ENCODE data around the gene ZCCHC2. TPM values are rescaled to one million over a fixed set of nuclear protein-coding genes. Genes with fewer than 3 reads are reported as not detected.

The ZCCHC2 gene
- total RNA-seq, 4 donors from 2014 or later = 22.1 to 37.9 (median 32.0) TPM

GRCh38 chr18:62596145-62597005 lies 73.5 kb downstream of the ZCCHC2 start:
- in situ Hi-C loops (cut with MboI; ENCODE audit: low sequenced_read_pairs in 4 of 4) = loop anchor here in 3 of 4 donors (25.0 kb wide), 2 partner anchors 391 to 409 kb away; partner anchors contain the start of genes PIGN (in 1 of the 3) and RELCH (in 1 of the 3)
- no peaks in the 10 kb centered on the region for H3K36me3 ChIP-seq
- peak overlapping the region; percentile 29 to 56 (median 46) for H3K4me3 ChIP-seq
- intact Hi-C loops (cut with DNase I; ENCODE audit: low total_unique reads) = no loop called here
- no peak overlapping the region for H3K27ac ChIP-seq
- peaks cover 4 to 17% of the 10 kb centered on the region in 2 donors for H3K4me1 ChIP-seq
- H3K27me3 ChIP-seq = peaks cover 28 to 47% (median 36%) of the 10 kb centered on the region in 3 donors
- DNase-seq (no peak), ATAC-seq (no peak)
- TF ChIP-seq CTCF (IDR thresholded peaks at IDR 0.05 in 4 of 5, conservative IDR thresholded peaks at IDR 0.05 in 1 of 5) (no peak), POLR2A (IDR thresholded peaks at IDR 0.05) (no peak)
- no peaks in the 10 kb centered on the region for H3K9me3 ChIP-seq

- no peak for DNase-seq
- H3K9me3 ChIP-seq = no peaks in the 10 kb centered on the region
- H3K27me3 ChIP-seq = peaks cover 23 to 44% (median 33%) of the 10 kb centered on the region in 3 donors
- H3K36me3 ChIP-seq = no peaks in the 10 kb centered on the region
- no peak overlapping the region for H3K27ac ChIP-seq
- intact Hi-C loops (cut with DNase I; ENCODE audit: low total_unique reads) = no loop called here
- no peak overlapping the region for H3K4me3 ChIP-seq
- ATAC-seq = no peak
- peaks cover 0 to 5% of the 10 kb centered on the region in 2 donors for H3K4me1 ChIP-seq
- TF ChIP-seq POLR2A (IDR thresholded peaks at IDR 0.05) = no peak
- TF ChIP-seq CTCF (IDR thresholded peaks at IDR 0.05 in 4 of 5, conservative IDR thresholded peaks at IDR 0.05 in 1 of 5) = no peak
- in situ Hi-C loops (cut with MboI; ENCODE audit: low sequenced_read_pairs in 4 of 4) = no loop called here
Observed at GRCh38 chr18:62601871-62602270, 79.0 kb downstream of the ZCCHC2 start.

GRCh38 chr18:62602706-62603105 lies 79.9 kb downstream of the ZCCHC2 start:
- Histone ChIP-seq H3K36me3 (no peaks in the 10 kb centered on the region), H3K27ac (no peak overlapping the region), H3K9me3 (no peaks in the 10 kb centered on the region), H3K27me3 (peaks cover 16 to 36% (median 27%) of the 10 kb centered on the region in 3 donors), H3K4me1 (no peaks in the 10 kb centered on the region), H3K4me3 (no peak overlapping the region)
- no peak for TF ChIP-seq POLR2A (IDR thresholded peaks at IDR 0.05)
- intact Hi-C loops (cut with DNase I; ENCODE audit: low total_unique reads) = no loop called here
- no peak for ATAC-seq
- in situ Hi-C loops (cut with MboI; ENCODE audit: low sequenced_read_pairs in 4 of 4) = no loop called here
- no peak for DNase-seq

- ATAC-seq (no peak), DNase-seq (no peak)
- Histone ChIP-seq H3K9me3 (no peaks in the 10 kb centered on the region), H3K27me3 (peaks cover 11 to 31% (median 27%) of the 10 kb centered on the region in 3 donors), H3K36me3 (no peaks in the 10 kb centered on the region), H3K27ac (no peak overlapping the region), H3K4me3 (no peak overlapping the region), H3K4me1 (no peaks in the 10 kb centered on the region)
- TF ChIP-seq POLR2A (IDR thresholded peaks at IDR 0.05) (no peak), CTCF (IDR thresholded peaks at IDR 0.05 in 4 of 5, conservative IDR thresholded peaks at IDR 0.05 in 1 of 5) (no peak)
- in situ Hi-C loops (cut with MboI; ENCODE audit: low sequenced_read_pairs in 4 of 4) = no loop called here
- intact Hi-C loops (cut with DNase I; ENCODE audit: low total_unique reads) = no loop called here
Observed at GRCh38 chr18:62603211-62603610, 80.4 kb downstream of the ZCCHC2 start.

GRCh38 chr18:62603979-62604378 lies 81.2 kb downstream of the ZCCHC2 start:
- Histone ChIP-seq H3K4me1 (no peaks in the 10 kb centered on the region), H3K27me3 (peaks cover 11 to 27% (median 21%) of the 10 kb centered on the region in 3 donors), H3K4me3 (no peak overlapping the region), H3K27ac (no peak overlapping the region), H3K9me3 (no peaks in the 10 kb centered on the region), H3K36me3 (no peaks in the 10 kb centered on the region)
- ATAC-seq (no peak), DNase-seq (no peak)
- in situ Hi-C loops (cut with MboI; ENCODE audit: low sequenced_read_pairs in 4 of 4) (no loop called here), intact Hi-C loops (cut with DNase I; ENCODE audit: low total_unique reads) (no loop called here)
- no peak for TF ChIP-seq CTCF (IDR thresholded peaks at IDR 0.05 in 4 of 5, conservative IDR thresholded peaks at IDR 0.05 in 1 of 5)
- TF ChIP-seq POLR2A (IDR thresholded peaks at IDR 0.05) = no peak
